OCI-LY3 (cell line): ENCODE measurements around the gene NRP2.

ENCODE experiments used
- H2AFZ ChIP-seq: fragments of 200-600, 300-600 bp; shearing (Covaris generic); 2 replicates; pipeline ENCODE4 v1.6.0; 2014; ENCODE audit warnings: antibody characterized with exemption, low read depth, low read length
- H3K27ac ChIP-seq: fragments of 200-600, 300-600 bp; sonication (generic); 2 replicates; pipeline ENCODE4 v1.5.1; 2014; ENCODE audit warnings: mild to moderate bottlenecking, low read length, moderate library complexity, mixed read lengths
- H3K27me3 ChIP-seq: fragments of 200-600, 300-600 bp; sonication (generic); 2 replicates; pipeline ENCODE4 v1.6.1; 2014; ENCODE audit warnings: low read depth, low read length, mixed read lengths
- H3K36me3 ChIP-seq: fragments of 200-600, 300-600 bp; sonication (generic); replicated peaks from 2 replicates; pipeline ENCODE3; 2014; ENCODE audit warnings: low read depth, low read length, mixed read lengths
- H3K4me1 ChIP-seq: fragments of 300-600, 200-600 bp; sonication (generic); 2 replicates; pipeline ENCODE4 v1.6.1; 2014; ENCODE audit warnings: low read length, mixed read lengths
- H3K4me2 ChIP-seq: fragments of 200-600, 300-600 bp; sonication (generic); 2 replicates; pipeline ENCODE4 v1.6.1; 2014; ENCODE audit warnings: low read length, mixed read lengths
- H3K4me3 ChIP-seq: fragments of 300-600, 200-600 bp; sonication (generic); 2 replicates; pipeline ENCODE4 v1.5.1; 2014; ENCODE audit warnings: antibody characterized with exemption, mild to moderate bottlenecking, low read length, moderate library complexity
- H3K79me2 ChIP-seq: fragments of 300-600, 200-600 bp; shearing (Covaris generic); 2 replicates; pipeline ENCODE4 v1.6.1; 2014; ENCODE audit warnings: mild to moderate bottlenecking, low read length, mixed read lengths
- H3K9ac ChIP-seq: fragments of 300-600, 200-600 bp; shearing (Covaris generic); 2 replicates; pipeline ENCODE4 v1.6.0; 2014; ENCODE audit warnings: mild to moderate bottlenecking, low read length, moderate library complexity
- H3K9me3 ChIP-seq: fragments of 200-600, 300-600 bp; shearing (Covaris generic); 2 replicates; pipeline ENCODE4 v1.6.1; 2014; ENCODE audit warnings: low read length, mixed read lengths; ENCODE audit not compliant: insufficient read depth
- H4K20me1 ChIP-seq: fragments of 200-600, 300-600 bp; sonication (generic); 2 replicates; pipeline ENCODE4 v1.6.1; 2016; ENCODE audit warnings: low read length, mixed read lengths; ENCODE audit not compliant: insufficient read depth
- EZH2phosphoT487 ChIP-seq: fragments of 200-600 bp; shearing (Covaris generic); IDR thresholded peaks from 2 replicates; pipeline ENCODE4 v1.6.1; 2018; ENCODE audit warnings: antibody characterized with exemption, mixed run types, low read depth
- TF ChIP-seq, protein P1 (sequence below): fragments of 200-600, 300-600 bp; sonication (generic); IDR thresholded peaks from 2 replicates; pipeline ENCODE4 v1.5.1; 2014; ENCODE audit warnings: antibody characterized with exemption, low read length, low read depth

The NRP2 gene

GRCh38 chr2:205833864-205834263 is 151.6 kb downstream of the NRP2 start:
- Histone ChIP-seq H3K4me3 (no peak overlapping the region), H3K27ac (no peak overlapping the region), H4K20me1 (no peaks in the 10 kb centered on the region), H3K4me1 (no peaks in the 10 kb centered on the region), H3K27me3 (peaks cover 8% of the 10 kb centered on the region; the same call in 1 of the 2 replicates), H3K36me3 (no peaks in the 10 kb centered on the region), H3K9me3 (no peaks in the 10 kb centered on the region), H2AFZ (no peak overlapping the region), H3K9ac (no peak overlapping the region), H3K4me2 (no peak overlapping the region), H3K79me2 (no peaks in the 10 kb centered on the region)
- no peak for TF ChIP-seq EZH2phosphoT487
- TF ChIP-seq, protein P1, sequence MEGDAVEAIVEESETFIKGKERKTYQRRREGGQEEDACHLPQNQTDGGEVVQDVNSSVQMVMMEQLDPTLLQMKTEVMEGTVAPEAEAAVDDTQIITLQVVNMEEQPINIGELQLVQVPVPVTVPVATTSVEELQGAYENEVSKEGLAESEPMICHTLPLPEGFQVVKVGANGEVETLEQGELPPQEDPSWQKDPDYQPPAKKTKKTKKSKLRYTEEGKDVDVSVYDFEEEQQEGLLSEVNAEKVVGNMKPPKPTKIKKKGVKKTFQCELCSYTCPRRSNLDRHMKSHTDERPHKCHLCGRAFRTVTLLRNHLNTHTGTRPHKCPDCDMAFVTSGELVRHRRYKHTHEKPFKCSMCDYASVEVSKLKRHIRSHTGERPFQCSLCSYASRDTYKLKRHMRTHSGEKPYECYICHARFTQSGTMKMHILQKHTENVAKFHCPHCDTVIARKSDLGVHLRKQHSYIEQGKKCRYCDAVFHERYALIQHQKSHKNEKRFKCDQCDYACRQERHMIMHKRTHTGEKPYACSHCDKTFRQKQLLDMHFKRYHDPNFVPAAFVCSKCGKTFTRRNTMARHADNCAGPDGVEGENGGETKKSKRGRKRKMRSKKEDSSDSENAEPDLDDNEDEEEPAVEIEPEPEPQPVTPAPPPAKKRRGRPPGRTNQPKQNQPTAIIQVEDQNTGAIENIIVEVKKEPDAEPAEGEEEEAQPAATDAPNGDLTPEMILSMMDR = no peak

DNA sequence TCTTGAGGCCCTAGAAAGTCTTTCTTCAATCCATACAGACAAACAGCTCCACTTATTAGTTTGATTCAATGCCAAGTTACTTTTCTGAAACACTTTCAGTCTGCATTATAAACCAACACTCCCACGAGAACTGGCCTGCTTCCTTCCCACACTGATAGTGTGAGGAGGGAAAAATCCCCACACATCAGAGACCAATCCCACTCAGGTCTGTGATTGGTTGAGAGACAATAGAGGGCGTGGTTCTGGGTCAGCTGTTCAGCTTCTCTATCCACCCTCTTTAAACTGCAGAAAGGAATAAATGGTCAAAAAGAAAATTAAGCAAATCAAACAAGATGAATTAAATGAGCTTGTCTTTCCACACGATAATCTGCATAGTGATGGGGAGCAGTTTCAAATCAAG is 152.5 kb downstream of the NRP2 start:
- H3K4me3 ChIP-seq = no peak overlapping the region
- H3K27me3 ChIP-seq = peaks cover 8% of the 10 kb centered on the region; the same call in 1 of the 2 replicates
- no peak overlapping the region for H3K27ac ChIP-seq
- no peaks in the 10 kb centered on the region for H3K79me2 ChIP-seq
- H3K4me2 ChIP-seq = no peak overlapping the region
- H3K36me3 ChIP-seq = no peaks in the 10 kb centered on the region
- H3K9me3 ChIP-seq = no peaks in the 10 kb centered on the region
- no peak overlapping the region for H3K9ac ChIP-seq
- H3K4me1 ChIP-seq = no peaks in the 10 kb centered on the region
- TF ChIP-seq EZH2phosphoT487 = no peak
- TF ChIP-seq, protein P1 = no peak
- H4K20me1 ChIP-seq = no peaks in the 10 kb centered on the region
- no peak overlapping the region for H2AFZ ChIP-seq

- H4K20me1 ChIP-seq = no peaks in the 10 kb centered on the region
- H3K9ac ChIP-seq = no peak overlapping the region
- H3K4me1 ChIP-seq = no peaks in the 10 kb centered on the region
- TF ChIP-seq EZH2phosphoT487 = no peak
- TF ChIP-seq, protein P1 = no peak
- H3K4me2 ChIP-seq = no peak overlapping the region
- H3K27ac ChIP-seq = no peak overlapping the region
- no peak overlapping the region for H2AFZ ChIP-seq
- H3K79me2 ChIP-seq = no peaks in the 10 kb centered on the region
- H3K27me3 ChIP-seq = peaks cover 8% of the 10 kb centered on the region; the same call in 1 of the 2 replicates
- H3K9me3 ChIP-seq = no peaks in the 10 kb centered on the region
- no peak overlapping the region for H3K4me3 ChIP-seq
- no peaks in the 10 kb centered on the region for H3K36me3 ChIP-seq
Measured at GRCh38 chr2:205835251-205835791, 153.0 kb downstream of the NRP2 start.

GRCh38 chr2:205835923-205836322 is 153.6 kb downstream of the NRP2 start:
- Histone ChIP-seq H3K27me3 (peaks cover 8% of the 10 kb centered on the region; the same call in 1 of the 2 replicates), H3K9me3 (no peaks in the 10 kb centered on the region), H3K36me3 (no peaks in the 10 kb centered on the region), H3K9ac (no peak overlapping the region), H3K27ac (no peak overlapping the region), H3K4me1 (no peaks in the 10 kb centered on the region), H3K4me3 (no peak overlapping the region), H3K79me2 (no peaks in the 10 kb centered on the region), H4K20me1 (no peaks in the 10 kb centered on the region), H3K4me2 (no peak overlapping the region), H2AFZ (no peak overlapping the region)
- TF ChIP-seq, protein P1 = no peak
- TF ChIP-seq EZH2phosphoT487 = no peak
